Astrocyte (in vitro differentiated cells and primary cell): Measurements from ENCODE around the gene CSF2. TPM values are rescaled to one million over a fixed set of nuclear protein-coding genes. Genes with fewer than 3 reads are reported as not detected.

ENCODE experiments used
- DNase-seq: peaks from one replicate; pipeline ENCODE4 v3.0.0-alpha.2; 2010; ENCODE audit warnings: low read depth
- FAIRE-seq: peaks from 2 replicates; lab custom pipeline; 2011; peaks lifted over from hg19 to GRCh38; lab: Jason Lieb, UNC
- H2AFZ ChIP-seq: 2 replicates; pipeline ENCODE4 v1.6.0; 2012; ENCODE audit warnings: low read depth, low read length, inconsistent platforms
- H3K27ac ChIP-seq: 2 replicates; pipeline ENCODE4 v1.5.1; 2011; ENCODE audit warnings: low read depth, low read length, inconsistent platforms
- H3K27me3 ChIP-seq: 2 replicates; pipeline ENCODE4 v1.6.0; 2011; ENCODE audit warnings: low read length, inconsistent platforms; ENCODE audit not compliant: insufficient read depth
- H3K36me3 ChIP-seq: 2 replicates; pipeline ENCODE4 v1.5.1; 2011; ENCODE audit warnings: low read length, inconsistent platforms; ENCODE audit not compliant: insufficient read depth
- H3K4me1 ChIP-seq: 2 replicates; pipeline ENCODE4 v1.5.1; 2011; ENCODE audit warnings: low read length, inconsistent platforms; ENCODE audit not compliant: insufficient read depth
- H3K4me2 ChIP-seq: 2 replicates; pipeline ENCODE4 v1.6.0; 2012; ENCODE audit warnings: low read length, inconsistent platforms
- H3K4me3 ChIP-seq: 2 replicates; pipeline ENCODE4 v1.5.1; 2011; ENCODE audit warnings: low read depth, mild to moderate bottlenecking, low read length, inconsistent platforms; ENCODE audit not compliant: insufficient read depth
- H3K79me2 ChIP-seq: 2 replicates; pipeline ENCODE4 v1.6.0; 2012; ENCODE audit warnings: mild to moderate bottlenecking, low read length, inconsistent platforms; ENCODE audit not compliant: insufficient read depth
- H3K9ac ChIP-seq: 2 replicates; pipeline ENCODE4 v1.6.0; 2012; ENCODE audit warnings: mild to moderate bottlenecking, low read length, inconsistent platforms
- H3K9me3 ChIP-seq: 2 replicates; pipeline ENCODE4 v1.5.1; 2012; ENCODE audit warnings: low read depth, mild to moderate bottlenecking, low read length, inconsistent platforms; ENCODE audit not compliant: insufficient read depth
- H4K20me1 ChIP-seq: 2 replicates; pipeline ENCODE4 v1.6.0; 2012; ENCODE audit warnings: low read length, inconsistent platforms; ENCODE audit not compliant: insufficient read depth
- H3K27ac Mint-ChIP-seq: one replicate; pipeline ENCODE4 v1.8.0; 2021; ENCODE audit warnings: mild to moderate bottlenecking, mixed read lengths; ENCODE audit not compliant: unreplicated experiment
- H3K27me3 Mint-ChIP-seq: one replicate; pipeline ENCODE4 v1.8.0; 2021; ENCODE audit warnings: low read depth, mixed read lengths; ENCODE audit not compliant: unreplicated experiment
- H3K36me3 Mint-ChIP-seq: one replicate; pipeline ENCODE4 v1.8.0; 2021; ENCODE audit warnings: low read depth, mixed read lengths; ENCODE audit not compliant: unreplicated experiment
- H3K4me1 Mint-ChIP-seq: one replicate; pipeline ENCODE4 v1.8.0; 2021; ENCODE audit warnings: low read depth, mixed read lengths; ENCODE audit not compliant: unreplicated experiment
- H3K4me3 Mint-ChIP-seq: one replicate; pipeline ENCODE4 v1.8.0; 2021; ENCODE audit warnings: mild to moderate bottlenecking, moderate library complexity, mixed read lengths; ENCODE audit not compliant: unreplicated experiment
- H3K9me3 Mint-ChIP-seq: one replicate; pipeline ENCODE4 v1.8.0; 2021; ENCODE audit warnings: mild to moderate bottlenecking, mixed read lengths; ENCODE audit not compliant: unreplicated experiment
- EZH2 ChIP-seq: IDR thresholded peaks from 2 replicates; pipeline ENCODE4 v1.6.1; 2012; ENCODE audit warnings: mild to moderate bottlenecking, low read length, inconsistent platforms; ENCODE audit not compliant: insufficient read depth
- total RNA-seq: library from RNA; stranded (reverse); gene quantifications from 2 replicates; pipeline ENCODE4 v1.2.1, GENCODE V29; 2021
- TF ChIP-seq, protein P1 (sequence below): IDR thresholded peaks from 2 replicates; pipeline ENCODE4 v1.5.1; 2011; ENCODE audit warnings: low read depth, mild to moderate bottlenecking, inconsistent platforms, low read length, moderate library complexity; ENCODE audit not compliant: insufficient read depth

CSF2 gene
- total RNA-seq, 1 donor from 2014 or later: not detected

DNA sequence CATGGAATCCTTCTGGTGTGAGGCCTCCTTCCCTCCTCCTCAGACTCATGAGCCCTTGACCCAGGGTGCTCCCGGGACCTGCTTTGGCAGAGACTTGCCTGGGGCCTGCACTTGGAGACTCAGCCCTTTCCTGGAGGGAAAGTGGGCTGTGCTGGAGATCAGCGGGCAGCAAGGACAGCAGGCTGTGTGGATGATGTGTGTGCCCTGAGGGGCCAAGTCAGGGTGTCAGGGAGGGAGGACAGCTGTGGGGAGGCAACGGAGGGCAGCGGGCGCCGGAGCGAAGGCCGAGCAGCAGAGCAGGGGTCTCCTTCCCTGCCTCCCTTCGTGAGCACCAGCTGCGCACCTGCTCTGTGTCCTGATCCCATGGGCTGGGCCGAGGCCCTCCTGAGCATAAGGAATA lies 6.1 kb upstream of the CSF2 start:
- Mint-ChIP-seq H3K9me3 (peaks cover 5% of the 10 kb centered on the region), H3K4me3 (no peak overlapping the region), H3K27me3 (peaks cover 26% of the 10 kb centered on the region), H3K36me3 (no peaks in the 10 kb centered on the region), H3K4me1 (no peaks in the 10 kb centered on the region), H3K27ac (no peak overlapping the region)
- no peak overlapping the region for H3K4me2 ChIP-seq
- no peak overlapping the region for H3K9ac ChIP-seq
- peaks cover 6% of the 10 kb centered on the region for H3K4me1 ChIP-seq
- no peaks in the 10 kb centered on the region for H3K79me2 ChIP-seq
- no peaks in the 10 kb centered on the region for H3K9me3 ChIP-seq
- no peaks in the 10 kb centered on the region for H3K27me3 ChIP-seq
- no peak overlapping the region for H3K4me3 ChIP-seq
- TF ChIP-seq, protein P1, sequence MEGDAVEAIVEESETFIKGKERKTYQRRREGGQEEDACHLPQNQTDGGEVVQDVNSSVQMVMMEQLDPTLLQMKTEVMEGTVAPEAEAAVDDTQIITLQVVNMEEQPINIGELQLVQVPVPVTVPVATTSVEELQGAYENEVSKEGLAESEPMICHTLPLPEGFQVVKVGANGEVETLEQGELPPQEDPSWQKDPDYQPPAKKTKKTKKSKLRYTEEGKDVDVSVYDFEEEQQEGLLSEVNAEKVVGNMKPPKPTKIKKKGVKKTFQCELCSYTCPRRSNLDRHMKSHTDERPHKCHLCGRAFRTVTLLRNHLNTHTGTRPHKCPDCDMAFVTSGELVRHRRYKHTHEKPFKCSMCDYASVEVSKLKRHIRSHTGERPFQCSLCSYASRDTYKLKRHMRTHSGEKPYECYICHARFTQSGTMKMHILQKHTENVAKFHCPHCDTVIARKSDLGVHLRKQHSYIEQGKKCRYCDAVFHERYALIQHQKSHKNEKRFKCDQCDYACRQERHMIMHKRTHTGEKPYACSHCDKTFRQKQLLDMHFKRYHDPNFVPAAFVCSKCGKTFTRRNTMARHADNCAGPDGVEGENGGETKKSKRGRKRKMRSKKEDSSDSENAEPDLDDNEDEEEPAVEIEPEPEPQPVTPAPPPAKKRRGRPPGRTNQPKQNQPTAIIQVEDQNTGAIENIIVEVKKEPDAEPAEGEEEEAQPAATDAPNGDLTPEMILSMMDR: no peak
- no peak for TF ChIP-seq EZH2
- no peak for FAIRE-seq
- H3K36me3 ChIP-seq: no peaks in the 10 kb centered on the region
- DNase-seq: no peak
- no peak overlapping the region for H2AFZ ChIP-seq
- H4K20me1 ChIP-seq: no peaks in the 10 kb centered on the region
- no peak overlapping the region for H3K27ac ChIP-seq

DNA sequence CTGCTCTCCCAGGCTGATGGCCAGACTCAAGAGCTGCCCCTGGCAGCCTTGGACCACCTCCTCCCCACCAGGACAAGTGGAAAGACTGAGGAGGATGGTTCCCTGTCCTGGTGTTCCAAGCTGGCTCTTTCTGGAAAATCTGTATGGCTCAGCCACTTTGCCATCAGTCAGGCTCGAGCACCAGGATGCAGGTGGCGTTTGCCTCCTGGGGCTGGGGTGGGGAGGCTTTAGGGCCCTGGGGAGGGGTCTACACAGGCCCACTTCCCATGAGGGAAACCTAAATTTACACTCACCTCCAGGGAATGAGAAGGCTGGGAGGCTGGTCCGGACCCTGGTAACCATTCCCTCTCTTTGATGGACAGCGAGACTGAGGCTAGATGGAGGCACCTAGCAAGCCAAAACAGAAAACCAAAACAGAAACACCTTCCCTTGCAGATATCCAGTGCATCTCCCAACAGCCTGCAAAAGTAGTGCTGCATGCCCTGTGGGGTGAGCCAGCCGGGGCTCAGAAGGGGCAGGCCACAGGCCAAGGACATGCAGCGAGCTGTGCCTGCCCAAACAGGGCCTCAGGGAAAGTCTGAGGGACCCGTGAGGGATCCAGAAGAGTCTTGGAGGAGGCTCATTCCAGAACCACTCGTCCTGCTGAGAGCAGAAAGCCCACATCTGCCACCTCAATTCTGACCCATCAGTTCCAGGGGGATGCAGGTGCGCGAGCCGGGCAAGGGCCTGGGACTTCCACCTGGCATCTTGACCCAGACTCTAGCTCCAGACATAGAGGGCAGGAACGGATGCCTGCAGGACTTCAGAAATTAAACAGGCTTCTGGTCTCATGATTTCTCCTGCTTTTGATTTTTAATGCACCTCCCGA lies 5.4 kb upstream of the CSF2 start:
- DNase-seq (no peak), FAIRE-seq (no peak)
- Mint-ChIP-seq H3K9me3 (peaks cover 5% of the 10 kb centered on the region), H3K27me3 (peaks cover 29% of the 10 kb centered on the region), H3K4me3 (no peak overlapping the region), H3K27ac (no peak overlapping the region), H3K4me1 (no peaks in the 10 kb centered on the region), H3K36me3 (no peaks in the 10 kb centered on the region)
- H2AFZ ChIP-seq: no peak overlapping the region
- H3K4me1 ChIP-seq: peaks cover 9% of the 10 kb centered on the region
- H3K27me3 ChIP-seq: no peaks in the 10 kb centered on the region
- no peaks in the 10 kb centered on the region for H3K79me2 ChIP-seq
- H3K27ac ChIP-seq: no peak overlapping the region
- no peak overlapping the region for H3K4me3 ChIP-seq
- H4K20me1 ChIP-seq: no peaks in the 10 kb centered on the region
- no peaks in the 10 kb centered on the region for H3K9me3 ChIP-seq
- no peak for TF ChIP-seq EZH2
- TF ChIP-seq, protein P1: no peak
- no peaks in the 10 kb centered on the region for H3K36me3 ChIP-seq
- no peak overlapping the region for H3K4me2 ChIP-seq
- H3K9ac ChIP-seq: no peak overlapping the region

DNA sequence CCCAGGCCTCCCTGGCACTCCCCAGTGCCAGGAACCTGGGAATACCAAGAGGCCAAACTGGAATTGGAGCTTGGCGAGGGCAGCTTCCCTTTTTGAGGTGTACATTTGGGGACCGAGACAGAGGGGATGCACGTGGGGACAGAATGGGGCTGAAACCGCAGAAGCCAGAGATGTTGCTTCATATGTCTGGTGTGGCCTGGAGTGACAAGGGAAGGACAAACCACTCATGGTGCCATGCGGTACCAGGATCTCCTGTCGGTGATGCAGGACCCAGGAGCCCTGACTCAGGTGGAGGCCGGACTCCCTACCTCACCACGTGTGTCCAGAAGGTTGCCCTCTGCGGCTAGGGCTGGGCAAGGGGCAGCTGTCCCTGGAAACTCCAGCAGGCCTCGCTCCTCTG lies 4.0 kb upstream of the CSF2 start:
- H3K27ac Mint-ChIP-seq: no peak overlapping the region
- H3K9me3 Mint-ChIP-seq: peaks cover 5% of the 10 kb centered on the region
- H3K27ac ChIP-seq: no peak overlapping the region
- H3K36me3 Mint-ChIP-seq: no peaks in the 10 kb centered on the region
- peaks cover 19% of the 10 kb centered on the region for H3K4me1 ChIP-seq
- no peak overlapping the region for H3K4me3 ChIP-seq
- no peaks in the 10 kb centered on the region for H4K20me1 ChIP-seq
- no peak overlapping the region for H3K9ac ChIP-seq
- H3K9me3 ChIP-seq: no peaks in the 10 kb centered on the region
- H3K4me1 Mint-ChIP-seq: no peaks in the 10 kb centered on the region
- H3K27me3 Mint-ChIP-seq: peaks cover 29% of the 10 kb centered on the region
- no peak for FAIRE-seq
- H3K4me2 ChIP-seq: no peak overlapping the region
- DNase-seq: no peak
- TF ChIP-seq, protein P1: no peak
- no peak for TF ChIP-seq EZH2
- H3K27me3 ChIP-seq: no peaks in the 10 kb centered on the region
- no peak overlapping the region for H2AFZ ChIP-seq
- no peak overlapping the region for H3K4me3 Mint-ChIP-seq
- H3K79me2 ChIP-seq: no peaks in the 10 kb centered on the region
- H3K36me3 ChIP-seq: no peaks in the 10 kb centered on the region
